Adrenal gland (tissue), 19 donors: Measurements from ENCODE around the gene LBHD2. TPM values are rescaled to one million over a fixed set of nuclear protein-coding genes. Genes with fewer than 3 reads are reported as not detected.

Experiments
- DNase-seq, 7 donors: peaks; one replicate each; pipeline ENCODE4 v3.0.0-alpha.2; 2019 to 2020
- H3K27ac ChIP-seq, 5 donors: fragments of 200-600 bp; sonication (generic) in 4 of 5; 1 replicate in 3 of 5; 2 replicates in 2 of 5; pipeline versions ENCODE4 v1.5.1 to v1.8.0; 2016 to 2020; ENCODE audit warnings: mild to moderate bottlenecking in 1 of 5
- H3K27me3 ChIP-seq: fragments of 200-600 bp; 2 replicates; pipeline ENCODE4 v1.8.0; 2021
- H3K36me3 ChIP-seq, 2 donors: fragments of 200-600 bp; replicated peaks in 1 of 2; 1 replicate in 1 of 2; 2 replicates in 1 of 2; pipeline versions ENCODE4 v1.5.1 to v1.8.0; 2018 to 2022
- H3K4me1 ChIP-seq, 2 donors: fragments of 200-600 bp; replicated peaks in 1 of 2; 1 replicate in 1 of 2; 2 replicates in 1 of 2; pipeline versions ENCODE4 v1.5.1 to v1.8.0; 2018 to 2021
- H3K4me3 ChIP-seq, 4 donors: fragments of 200-600 bp; sonication (generic) in 3 of 4; one replicate each; pipeline ENCODE4 v1.5.1; 2016 to 2018
- H3K9me3 ChIP-seq, 3 donors: fragments of 200-600 bp; sonication (generic) in 1 of 3; replicated peaks in 1 of 3; 1 replicate in 2 of 3; 2 replicates in 1 of 3; pipeline versions ENCODE4 v1.5.1 to v1.8.0; 2016 to 2021
- POLR2A ChIP-seq, 2 donors: fragments of 450-650 bp; IDR thresholded peaks; one replicate each; pipeline ENCODE4 v1.6.1; 2017; ENCODE audit warnings: antibody characterized with exemption in 2 of 2, mild to moderate bottlenecking in 2 of 2, moderate library complexity in 1 of 2
- WGBS, 4 donors: extraction: QIAGEN DNeasy Blood & Tissue Kit in 2 of 4; methylation state at CpG; one replicate each; pipeline versions ENCODE4 v1.1.5 to v1.1.7; 2013 to 2017; 5-methylcytosine and 5-hydroxymethylcytosine counted together
- intact Hi-C, 2 donors: fragments of 100-400 bp; cut with DNase I; formaldehyde crosslinking; loops; one replicate each; pipeline versions ENCODE4 v1.14.1 to v1.15.0; 2022 to 2023
- long read RNA-seq, 10 donors: library from polyadenylated mRNA in 3 of 10; unstranded in 2 of 10; stranded (forward) in 1 of 10; transcript quantifications; one replicate each; pipeline ENCODE4 v2.0.0 and lab custom pipeline, GENCODE V29; 2021 to 2026
- polyA plus RNA-seq, 3 donors: library from polyadenylated mRNA; stranded (reverse); fragments of 200-250 nt in 2 of 3; fragments of 350-450 nt in 1 of 3; fragmentation: Illumina TruSeq in 1 of 3; extraction: RNeasy Lipid Tissue Mini Kit (QIAGEN cat#74804) in 1 of 3; gene quantifications; one replicate each; pipeline ENCODE4 v1.2.3, GENCODE V29; 2013 to 2014
- total RNA-seq, 9 donors: library from RNA; depleted of rRNA in 4 of 9; stranded (reverse); fragments of >200 nt in 4 of 9; fragments of 120-200 nt in 1 of 9; fragmentation: NEBNext Ultra II Directional in 1 of 9; extraction: Animal tissue kit (Norgen Biotek cat#: 25700) in 1 of 9; gene quantifications; one replicate each; pipeline versions ENCODE4 v1.1.0 to v1.2.4, GENCODE V29; 2013 to 2023
- TF ChIP-seq, protein P1 (sequence below), 6 experiments: fragments of 450-650 bp in 4 of 6; fragments of 200-600 bp in 2 of 6; sonication (generic) in 1 of 6; IDR thresholded peaks; 1 replicate in 5 of 6; 2 replicates in 1 of 6; pipeline versions ENCODE4 v1.5.1 to v1.8.0; 2016 to 2021; ENCODE audit warnings: antibody characterized with exemption in 6 of 6, mild to moderate bottlenecking in 2 of 6, moderate library complexity in 1 of 6
- donor health status: healthy with polysubstance abuse.
- donor health status: Bipolar disorder and iron deficiency.
- donor health status: DM: yes; HTN: yes; CAD: no.
- donor health status: DM: no; HTN: no; CAD: no.
- donor health status: DM: no; HTN: no; CAD: no.
- donor health status: DM: yes; HTN: yes; CAD: no.

Gene LBHD2
- total RNA-seq (1 to 10 TPM in 1 of 9 donors, not detected in 8; 2.1 TPM), polyA plus RNA-seq (not detected)
- long read RNA-seq, donor 1, partial matches to known transcripts: 0 of 4 reads
- long read RNA-seq, donor 1, other reads (novel, unspliced or antisense): 0 of 4 reads
- long read RNA-seq, donor 2, partial matches to known transcripts: 0 of 4 reads
- long read RNA-seq, donor 2, other reads (novel, unspliced or antisense): 0 of 4 reads
- long read RNA-seq, donor 3: 0 reads
- long read RNA-seq, donor 4: 0 reads
- long read RNA-seq, donor 5: 0 reads
- long read RNA-seq, donor 6: 0 reads
- long read RNA-seq, donor 7: 0 reads
- long read RNA-seq, donor 8, transcript LBHD2-201 (4 exons, 732 nt): major isoform, 7 of 7 reads
- long read RNA-seq, donor 8, partial matches to known transcripts: 0 of 7 reads
- long read RNA-seq, donor 8, other reads (novel, unspliced or antisense): 0 of 7 reads
- long read RNA-seq, donor 9, partial matches to known transcripts: 0 of 1 reads
- long read RNA-seq, donor 9, other reads (novel, unspliced or antisense): 0 of 1 reads
- long read RNA-seq, donor 10, partial matches to known transcripts: 0 of 1 reads
- long read RNA-seq, donor 10, other reads (novel, unspliced or antisense): 0 of 1 reads

DNA sequence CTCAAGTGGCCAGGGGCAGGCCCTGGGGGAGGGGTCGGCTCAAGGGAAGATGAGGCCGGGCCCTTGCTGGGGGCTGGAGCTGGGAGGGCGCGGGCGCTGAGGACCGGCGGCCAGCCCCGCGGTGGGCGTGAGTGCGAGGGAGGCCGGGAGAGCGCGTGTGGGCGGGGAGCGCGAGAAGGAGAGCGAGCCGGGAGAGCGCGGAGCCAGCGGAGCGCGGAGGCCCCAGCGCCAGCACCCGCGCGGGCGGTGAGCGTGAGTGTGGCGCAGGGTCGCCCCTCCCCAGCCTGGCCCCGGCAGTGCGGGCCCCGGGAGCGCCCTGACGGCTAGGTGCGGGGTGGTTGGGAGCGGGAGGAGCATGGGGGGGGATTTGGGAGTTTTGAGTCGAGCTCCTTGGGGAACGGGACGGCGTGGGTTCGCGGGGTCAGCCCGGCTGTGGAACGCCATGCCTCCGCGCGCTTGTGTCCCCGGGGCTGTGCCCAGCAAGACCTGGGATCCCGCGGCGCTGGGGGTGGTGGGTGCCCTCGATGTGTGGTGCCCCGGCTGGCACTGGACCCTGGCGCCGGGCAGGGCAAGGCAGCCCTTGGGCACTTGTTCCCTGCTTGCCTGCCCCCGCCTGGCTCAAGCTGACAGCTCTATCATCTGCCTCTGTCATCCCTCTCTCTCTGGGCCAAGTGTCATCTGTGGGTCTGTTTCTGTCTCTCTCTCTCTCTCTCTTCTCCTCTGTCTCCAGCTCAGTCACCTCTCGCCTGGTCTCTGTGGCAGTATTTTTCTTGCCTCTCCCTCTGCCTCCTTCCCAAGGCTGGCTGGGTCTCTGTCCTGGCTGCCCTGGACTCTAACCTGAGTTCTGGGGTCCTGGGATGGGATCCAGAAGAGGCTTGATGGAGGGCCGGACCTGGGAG lies at the start of gene LBHD2:
Gene LBHD2, plus strand, starts transcription at position 190 of the 899 bp plus-strand sequence. CDS start 1,803 bp downstream, outside the sequence.
- TF ChIP-seq POLR2A (IDR thresholded peaks at IDR 0.05): no peak
- TF ChIP-seq, protein P1, sequence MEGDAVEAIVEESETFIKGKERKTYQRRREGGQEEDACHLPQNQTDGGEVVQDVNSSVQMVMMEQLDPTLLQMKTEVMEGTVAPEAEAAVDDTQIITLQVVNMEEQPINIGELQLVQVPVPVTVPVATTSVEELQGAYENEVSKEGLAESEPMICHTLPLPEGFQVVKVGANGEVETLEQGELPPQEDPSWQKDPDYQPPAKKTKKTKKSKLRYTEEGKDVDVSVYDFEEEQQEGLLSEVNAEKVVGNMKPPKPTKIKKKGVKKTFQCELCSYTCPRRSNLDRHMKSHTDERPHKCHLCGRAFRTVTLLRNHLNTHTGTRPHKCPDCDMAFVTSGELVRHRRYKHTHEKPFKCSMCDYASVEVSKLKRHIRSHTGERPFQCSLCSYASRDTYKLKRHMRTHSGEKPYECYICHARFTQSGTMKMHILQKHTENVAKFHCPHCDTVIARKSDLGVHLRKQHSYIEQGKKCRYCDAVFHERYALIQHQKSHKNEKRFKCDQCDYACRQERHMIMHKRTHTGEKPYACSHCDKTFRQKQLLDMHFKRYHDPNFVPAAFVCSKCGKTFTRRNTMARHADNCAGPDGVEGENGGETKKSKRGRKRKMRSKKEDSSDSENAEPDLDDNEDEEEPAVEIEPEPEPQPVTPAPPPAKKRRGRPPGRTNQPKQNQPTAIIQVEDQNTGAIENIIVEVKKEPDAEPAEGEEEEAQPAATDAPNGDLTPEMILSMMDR (IDR thresholded peaks at IDR 0.05): no peak
- no peaks in the 10 kb centered on the region for H3K36me3 ChIP-seq
- no peaks in the 10 kb centered on the region for H3K4me1 ChIP-seq
- H3K27ac ChIP-seq: no peak within 1 kb of the TSS
- H3K9me3 ChIP-seq: no peaks in the 10 kb centered on the region
- 9 to 27% (median 19%) methylated on average over 25 to 61 of the region's 61 CpGs for WGBS, 4 donors
- DNase-seq: no peak
- H3K27me3 ChIP-seq: peaks cover 19% of the 10 kb centered on the region
- H3K4me3 ChIP-seq: no peak within 1 kb of the TSS
- intact Hi-C loops: no loop called here

DNA sequence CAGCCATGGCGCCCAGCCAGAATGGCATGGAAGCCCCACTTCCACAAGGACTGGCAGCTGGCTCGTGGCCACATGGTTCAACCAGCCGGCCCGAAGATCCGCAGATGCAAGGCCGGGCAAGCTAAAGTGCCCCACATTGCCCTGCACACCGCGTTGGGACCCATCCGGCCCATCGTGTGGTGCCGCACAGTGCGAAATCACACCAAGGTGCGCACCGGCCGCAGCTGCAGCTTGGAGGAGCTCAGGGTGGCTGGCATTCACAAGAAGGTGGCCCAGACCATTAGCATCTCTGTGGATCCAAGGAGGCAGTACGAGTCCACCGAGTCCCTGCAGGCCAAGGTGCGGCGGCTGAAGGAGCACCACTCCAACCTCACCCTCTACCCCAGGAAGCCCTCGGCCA lies 42.5 kb upstream of the LBHD2 start:
- peaks cover 0 to 18% of the 10 kb centered on the region in 2 donors for H3K4me1 ChIP-seq
- peak in 1 of 7 donors; percentile 47 for DNase-seq
- no peaks in the 10 kb centered on the region for H3K9me3 ChIP-seq
- intact Hi-C loops: no loop called here
- no peak overlapping the region for H3K27ac ChIP-seq
- H3K36me3 ChIP-seq: no peaks in the 10 kb centered on the region
- no peaks in the 10 kb centered on the region for H3K27me3 ChIP-seq
- 89 to 99% (median 97%) methylated on average over 8 to 20 of the region's 20 CpGs for WGBS, 4 donors
- TF ChIP-seq, protein P1 (IDR thresholded peaks at IDR 0.05): no peak
- no peak for TF ChIP-seq POLR2A (IDR thresholded peaks at IDR 0.05)
- no peak overlapping the region for H3K4me3 ChIP-seq

- no peaks in the 10 kb centered on the region for H3K36me3 ChIP-seq
- peaks cover 0 to 20% of the 10 kb centered on the region in 2 donors for H3K4me1 ChIP-seq
- WGBS, 4 donors: 88 to 94% (median 92%) methylated on average over 8 of the region's 8 CpGs
- H3K27me3 ChIP-seq: no peaks in the 10 kb centered on the region
- H3K9me3 ChIP-seq: no peaks in the 10 kb centered on the region
- intact Hi-C loops: no loop called here
- TF ChIP-seq POLR2A (IDR thresholded peaks at IDR 0.05): no peak
- TF ChIP-seq, protein P1 (IDR thresholded peaks at IDR 0.05): no peak
- DNase-seq: peak in 1 of 7 donors; percentile 31
- H3K27ac ChIP-seq: no peak overlapping the region
- H3K4me3 ChIP-seq: no peak overlapping the region
Measured at GRCh38 chr14:103043257-103044015, 40.6 kb upstream of the LBHD2 start.
